CD4-positive, alpha-beta memory T cell (primary cell): ENCODE data around the gene USP53. TPM values are rescaled to one million over a fixed set of nuclear protein-coding genes. Genes with fewer than 3 reads are reported as not detected.
"Not testable (repeated sequence)": the region's sequence is repeated elsewhere in the genome, so short reads cannot be mapped to it uniquely, and the experiment has no call there.

ENCODE experiments used
- CTCF ChIA-PET: fragments of 350-600 bp; sonication (Branson Sonifier 250); formaldehyde crosslinking; loops from one replicate; lab custom pipeline; 2021; ENCODE audit warnings: inconsistent platforms; ENCODE audit not compliant: partially characterized antibody; lab: Charles Lee
- POLR2A ChIA-PET: fragments of 350-600 bp; sonication (Branson Sonifier 250); formaldehyde crosslinking; loops from one replicate; lab custom pipeline; 2021; ENCODE audit not compliant: partially characterized antibody; lab: Charles Lee
- DNase-seq, 5 donors: peaks; one replicate each; pipeline versions ENCODE4 v3.0.0 to v3.0.0-alpha.2; 2020 to 2022; ENCODE audit warnings: mixed read lengths in 1 of 5
- H3K27ac ChIP-seq: one replicate; pipeline ENCODE4 v1.7.0; 2013; ENCODE audit warnings: low read depth, low read length
- H3K27me3 ChIP-seq: 2 replicates; pipeline ENCODE4 v1.7.0; 2013; ENCODE audit warnings: mild to moderate bottlenecking, low read length, moderate library complexity; ENCODE audit not compliant: insufficient read depth
- H3K36me3 ChIP-seq: 2 replicates; pipeline ENCODE4 v1.7.0; 2013; ENCODE audit warnings: mild to moderate bottlenecking, low read length, moderate library complexity; ENCODE audit not compliant: insufficient read depth
- H3K4me1 ChIP-seq: 2 replicates; pipeline ENCODE4 v1.7.0; 2013; ENCODE audit warnings: mild to moderate bottlenecking, low read length, moderate library complexity; ENCODE audit not compliant: insufficient read depth
- H3K4me3 ChIP-seq, 2 donors: one replicate each; pipeline ENCODE4 v1.7.0; 2013; ENCODE audit warnings: low read length in 2 of 2, mild to moderate bottlenecking in 1 of 2
- H3K9me3 ChIP-seq, 2 donors: one replicate each; pipeline ENCODE4 v1.7.0; 2013; ENCODE audit warnings: low read length in 2 of 2, control low read depth in 1 of 2; ENCODE audit not compliant: control insufficient read depth in 1 of 2
- H3K27ac Mint-ChIP-seq, 7 donors: one replicate each; pipeline ENCODE4 v1.8.0; 2020 to 2021; ENCODE audit warnings: mixed read lengths in 7 of 7, mild to moderate bottlenecking in 6 of 7, inconsistent platforms in 3 of 7, moderate library complexity in 3 of 7
- H3K27me3 Mint-ChIP-seq, 2 donors: one replicate each; pipeline ENCODE4 v1.8.0; 2020 to 2021; ENCODE audit warnings: mixed read lengths in 2 of 2
- H3K36me3 Mint-ChIP-seq, 2 donors: one replicate each; pipeline ENCODE4 v1.8.0; 2020 to 2021; ENCODE audit warnings: mixed read lengths in 2 of 2, inconsistent platforms in 1 of 2, mild to moderate bottlenecking in 1 of 2
- H3K4me1 Mint-ChIP-seq, 4 donors: one replicate each; pipeline ENCODE4 v1.8.0; 2020 to 2021; ENCODE audit warnings: mixed read lengths in 4 of 4, mild to moderate bottlenecking in 1 of 4
- H3K4me3 Mint-ChIP-seq, 8 donors: one replicate each; pipeline ENCODE4 v1.8.0; 2020 to 2021; ENCODE audit warnings: mixed read lengths in 8 of 8, mild to moderate bottlenecking in 7 of 8, moderate library complexity in 6 of 8, inconsistent platforms in 3 of 8
- H3K9me3 Mint-ChIP-seq, 8 donors: one replicate each; pipeline ENCODE4 v1.8.0; 2020 to 2021; ENCODE audit warnings: mixed read lengths in 8 of 8, mild to moderate bottlenecking in 5 of 8, inconsistent platforms in 3 of 8, moderate library complexity in 1 of 8
- intact Hi-C: fragments of 100-400 bp; cut with micrococcal nuclease; formaldehyde crosslinking; loops from one replicate; pipeline ENCODE4 v1.15.1; 2023
- polyA plus RNA-seq, 2 donors: library from polyadenylated mRNA; unstranded; fragments of 300-500 nt; fragmentation: Illumina TruSeq; gene quantifications; one replicate each; pipeline ENCODE4 v1.2.3, GENCODE V29; 2021
- total RNA-seq, 2 experiments: library from RNA; stranded (reverse); gene quantifications; one replicate each; pipeline ENCODE4 v1.2.3, GENCODE V29; 2021

The USP53 gene
- total RNA-seq, result 10 to 100 TPM; 27.9 to 28.9 TPM
- 10 to 100 TPM in 1 of 2 donors, 1 to 10 TPM in 1; 5.3 to 15.0 TPM for polyA plus RNA-seq

- peaks cover 0 to 1% (median 0%) of the 10 kb centered on the region in 8 donors for H3K9me3 Mint-ChIP-seq
- ChIA-PET CTCF (interaction anchor here (1.1 to 3.0 kb wide), 11 partner anchors 20 to 242 kb away, joined by 3 to 22 read pairs (median 5); a partner anchor contains a TSS), POLR2A (interaction anchor here (0.6 to 3.3 kb wide), 27 partner anchors 10 to 376 kb away, joined by 3 to 59 read pairs (median 4); partner anchors contain the start of genes MYOZ2 and SEC24D)
- peak within 1 kb of the TSS; percentile 98 to 99 for H3K4me3 ChIP-seq
- no peaks in the 10 kb centered on the region for H3K27me3 ChIP-seq
- H3K4me1 Mint-ChIP-seq, result peaks cover 19 to 37% (median 28%) of the 10 kb centered on the region in 4 donors
- no peaks in the 10 kb centered on the region for H3K9me3 ChIP-seq
- H3K27ac ChIP-seq, result peak within 1 kb of the TSS; percentile 75
- peak; percentile 95 to 98 (median 98) for DNase-seq
- H3K27me3 Mint-ChIP-seq, result no peaks in the 10 kb centered on the region
- H3K4me1 ChIP-seq, result peaks cover 25% of the 10 kb centered on the region
- H3K27ac Mint-ChIP-seq, result peak within 1 kb of the TSS; percentile 87 to 99 (median 97)
- H3K4me3 Mint-ChIP-seq, result peak within 1 kb of the TSS; percentile 93 to 99 (median 96)
- H3K36me3 ChIP-seq, result peaks cover under 1% of the 10 kb centered on the region
- intact Hi-C loops, result loop anchor here (1.0 to 10.0 kb wide), 10 partner anchors 75 to 934 kb away; partner anchors contain the start of genes MAD2L1, MYOZ2, PDE5A and SEC24D
- H3K36me3 Mint-ChIP-seq, result peaks cover 4 to 18% of the 10 kb centered on the region in 2 donors
Measured at GRCh38 chr4:119212234-119212963, at the start of gene USP53. Gene USP53, plus strand, starts transcription at chr4:119212713. Its CDS starts 27,047 bp downstream, at chr4:119239760.

- POLR2A ChIA-PET, result no interaction called here
- intact Hi-C loops, result no loop called here
- CTCF ChIA-PET, result no interaction called here
- Histone ChIP-seq H3K36me3 (no peaks in the 10 kb centered on the region), H3K4me3 (no peak overlapping the region), H3K9me3 (no peaks in the 10 kb centered on the region), H3K27me3 (no peaks in the 10 kb centered on the region), H3K27ac (no peak overlapping the region), H3K4me1 (no peaks in the 10 kb centered on the region)
- no peak for DNase-seq
- no peaks in the 10 kb centered on the region for H3K9me3 Mint-ChIP-seq
- no peak overlapping the region for H3K4me3 Mint-ChIP-seq
- peaks cover 0 to 6% of the 10 kb centered on the region in 2 donors for H3K27me3 Mint-ChIP-seq
- no peak overlapping the region for H3K27ac Mint-ChIP-seq
- no peaks in the 10 kb centered on the region for H3K36me3 Mint-ChIP-seq
- peaks cover 0 to 2% (median 0%) of the 10 kb centered on the region in 4 donors for H3K4me1 Mint-ChIP-seq
Measured at GRCh38 chr4:119165767-119166166, 46.7 kb upstream of the USP53 start.

GRCh38 chr4:119170195-119170594, 42.3 kb upstream of the USP53 start:
- Mint-ChIP-seq H3K36me3 (no peaks in the 10 kb centered on the region), H3K4me1 (peaks cover 0 to 3% (median under 1%) of the 10 kb centered on the region in 4 donors), H3K27ac (no peak overlapping the region), H3K9me3 (no peaks in the 10 kb centered on the region), H3K4me3 (no peak overlapping the region), H3K27me3 (peaks cover 0 to 4% of the 10 kb centered on the region in 2 donors)
- Histone ChIP-seq H3K4me3 (no peak overlapping the region), H3K4me1 (no peaks in the 10 kb centered on the region), H3K36me3 (no peaks in the 10 kb centered on the region), H3K27me3 (no peaks in the 10 kb centered on the region), H3K9me3 (no peaks in the 10 kb centered on the region), H3K27ac (no peak overlapping the region)
- DNase-seq, result no peak
- POLR2A ChIA-PET, result no interaction called here
- CTCF ChIA-PET, result no interaction called here
- intact Hi-C loops, result no loop called here

- Histone ChIP-seq H3K4me1 (no peaks in the 10 kb centered on the region), H3K36me3 (no peaks in the 10 kb centered on the region), H3K9me3 (no peaks in the 10 kb centered on the region), H3K27ac (no peak overlapping the region), H3K4me3 (no peak overlapping the region), H3K27me3 (no peaks in the 10 kb centered on the region)
- Mint-ChIP-seq H3K9me3 (no peaks in the 10 kb centered on the region), H3K27ac (peak overlapping the region in 1 of 7 donors; percentile 48), H3K4me1 (peaks cover 0 to 2% (median under 1%) of the 10 kb centered on the region in 4 donors), H3K4me3 (no peak overlapping the region), H3K27me3 (peaks cover 2% of the 10 kb centered on the region in 2 donors), H3K36me3 (no peaks in the 10 kb centered on the region)
- CTCF ChIA-PET, result no interaction called here
- POLR2A ChIA-PET, result interaction anchor here (1.4 kb wide), 1 partner anchor 40 kb away, joined by 3 read pairs; the partner anchor contains the start of gene USP53
- intact Hi-C loops, result no loop called here
- DNase-seq, result no peak
Measured at GRCh38 chr4:119172223-119172622, 40.3 kb upstream of the USP53 start.

GRCh38 chr4:119173729-119174361, 38.7 kb upstream of the USP53 start:
- H3K4me3 Mint-ChIP-seq, H3K27ac ChIP-seq, H3K36me3 Mint-ChIP-seq, H3K4me1 ChIP-seq, H3K9me3 ChIP-seq, CTCF ChIA-PET, H3K27me3 ChIP-seq, H3K27me3 Mint-ChIP-seq, DNase-seq, intact Hi-C loops, H3K36me3 ChIP-seq, H3K4me3 ChIP-seq, H3K4me1 Mint-ChIP-seq, H3K9me3 Mint-ChIP-seq, H3K27ac Mint-ChIP-seq: not testable (repeated sequence)
- POLR2A ChIA-PET, result interaction anchor here (0.6 kb wide), 1 partner anchor 39 kb away, joined by 3 read pairs; the partner anchor contains the start of gene USP53

- Mint-ChIP-seq H3K27ac (no peak overlapping the region), H3K27me3 (peaks cover 6 to 9% of the 10 kb centered on the region in 2 donors), H3K4me1 (no peaks in the 10 kb centered on the region), H3K9me3 (no peaks in the 10 kb centered on the region), H3K36me3 (no peaks in the 10 kb centered on the region), H3K4me3 (no peak overlapping the region)
- Histone ChIP-seq H3K36me3 (no peaks in the 10 kb centered on the region), H3K4me3 (no peak overlapping the region), H3K4me1 (no peaks in the 10 kb centered on the region), H3K27ac (no peak overlapping the region), H3K9me3 (no peaks in the 10 kb centered on the region), H3K27me3 (no peaks in the 10 kb centered on the region)
- DNase-seq, result no peak
- POLR2A ChIA-PET, result no interaction called here
- CTCF ChIA-PET, result interaction anchor here (1.5 kb wide), 1 partner anchor 137 kb away, joined by 4 read pairs; no protein-coding TSS in a partner anchor
- intact Hi-C loops, result no loop called here
Measured at GRCh38 chr4:119179011-119179410, 33.5 kb upstream of the USP53 start.

GRCh38 chr4:119184128-119184527, 28.4 kb upstream of the USP53 start:
- peaks cover 0 to 2% (median 0%) of the 10 kb centered on the region in 8 donors for H3K9me3 Mint-ChIP-seq
- no peak for DNase-seq
- H3K27ac ChIP-seq, result no peak overlapping the region
- H3K27me3 Mint-ChIP-seq, result peaks cover 2 to 10% of the 10 kb centered on the region in 2 donors
- H3K27me3 ChIP-seq, result no peaks in the 10 kb centered on the region
- no peaks in the 10 kb centered on the region for H3K4me1 Mint-ChIP-seq
- CTCF ChIA-PET, result no interaction called here
- H3K9me3 ChIP-seq, result no peaks in the 10 kb centered on the region
- no peaks in the 10 kb centered on the region for H3K36me3 ChIP-seq
- POLR2A ChIA-PET, result no interaction called here
- H3K4me3 ChIP-seq, result no peak overlapping the region
- no peak overlapping the region for H3K4me3 Mint-ChIP-seq
- H3K27ac Mint-ChIP-seq, result no peak overlapping the region
- no peaks in the 10 kb centered on the region for H3K4me1 ChIP-seq
- intact Hi-C loops, result no loop called here
- no peaks in the 10 kb centered on the region for H3K36me3 Mint-ChIP-seq
